ENCODE results near the gene KIRREL1.

- TF ChIP-seq CTCF (IDR thresholded peaks at IDR 0.05; ENCODE audit: low read depth, low read length, poor library complexity, severe bottlenecking) (no peak), EZH2phosphoT487 (IDR thresholded peaks at IDR 0.05; ENCODE audit: borderline replicate concordance, low read length) (no peak)
These were observed 34.1 kb downstream of the KIRREL1 start for GRCh38 chr1:158027508-158027907.
